Heart left ventricle (tissue), 16 donors: ENCODE results near the gene ZMIZ1. TPM values are rescaled to one million over a fixed set of nuclear protein-coding genes. Genes with fewer than 3 reads are reported as not detected.
A peak's percentile ranks its signal among the peaks of the same experiment; 100 is the strongest.

ENCODE experiments used
- ATAC-seq, 4 donors: fragments of 200-7000 bp; cut with Tn5 transposase; one replicate each; pipeline ENCODE4 v1.9.1; 2020 to 2022; ENCODE audit warnings: moderate library complexity in 4 of 4, mild to moderate bottlenecking in 3 of 4, moderate number of reproducible peaks in 1 of 4
- DNase-seq, 5 donors: peaks; one replicate each; pipeline ENCODE4 v3.0.0-alpha.2; 2020
- H3K27ac ChIP-seq, 12 donors: fragments of 200-600 bp; sonication (generic) in 4 of 12; one replicate each; pipeline versions ENCODE4 v1.5.0 to v1.8.0; 2016 to 2022; ENCODE audit warnings: mild to moderate bottlenecking in 2 of 12
- H3K27me3 ChIP-seq, 9 donors: fragments of 200-600 bp; sonication (generic) in 2 of 9; one replicate each; pipeline versions ENCODE4 v1.5.1 to v1.8.0; 2016 to 2022; ENCODE audit warnings: mild to moderate bottlenecking in 3 of 9
- H3K36me3 ChIP-seq, 9 donors: fragments of 200-600 bp; sonication (generic) in 2 of 9; one replicate each; pipeline versions ENCODE4 v1.5.0 to v1.8.0; 2018 to 2022; ENCODE audit warnings: mild to moderate bottlenecking in 2 of 9
- H3K4me1 ChIP-seq, 12 donors: fragments of 200-600 bp; sonication (generic) in 4 of 12; one replicate each; pipeline versions ENCODE4 v1.5.0 to v1.8.0; 2016 to 2022; ENCODE audit warnings: mild to moderate bottlenecking in 3 of 12
- H3K4me3 ChIP-seq, 12 donors: fragments of 200-600 bp; sonication (generic) in 4 of 12; one replicate each; pipeline versions ENCODE4 v1.5.0 to v1.8.0; 2017 to 2022; ENCODE audit warnings: mild to moderate bottlenecking in 9 of 12, moderate library complexity in 4 of 12
- H3K9me3 ChIP-seq, 12 donors: fragments of 200-600 bp; sonication (generic) in 4 of 12; one replicate each; pipeline versions ENCODE4 v1.5.0 to v1.8.0; 2016 to 2022; ENCODE audit warnings: mild to moderate bottlenecking in 1 of 12
- CTCF ChIP-seq, 12 donors: fragments of 200-600 bp; sonication (generic) in 4 of 12; IDR thresholded peaks; one replicate each; pipeline versions ENCODE4 v1.5.0 to v1.8.0; 2018 to 2022; ENCODE audit warnings: antibody characterized with exemption in 12 of 12, mild to moderate bottlenecking in 5 of 12
- POLR2A ChIP-seq, 2 donors: fragments of 450-650 bp; IDR thresholded peaks; one replicate each; pipeline ENCODE4 v1.6.1; 2017; ENCODE audit warnings: antibody characterized with exemption in 2 of 2, mild to moderate bottlenecking in 2 of 2, moderate library complexity in 2 of 2
- WGBS, 4 donors: extraction: QIAGEN DNeasy Blood & Tissue Kit in 2 of 4; methylation state at CpG; one replicate each; pipeline versions ENCODE4 v1.1.5 to v1.1.7; 2013 to 2018; 5-methylcytosine and 5-hydroxymethylcytosine counted together
- intact Hi-C, 10 donors: fragments of 100-400 bp; cut with DNase I; formaldehyde crosslinking; loops; one replicate each; pipeline versions ENCODE4 v1.11.1 to v1.14.2; 2022
- polyA plus RNA-seq, 2 donors: library from polyadenylated mRNA; stranded (reverse); fragments of 200-250 nt; gene quantifications; one replicate each; pipeline ENCODE4 v1.2.3, GENCODE V29; 2013
- total RNA-seq, 9 donors: library from RNA; depleted of rRNA in 2 of 9; stranded (reverse); fragments of >200 nt in 2 of 9; fragmentation: NEBNext Ultra II Directional in 3 of 9; extraction: Animal tissue kit (Norgen Biotek cat#: 25700) in 3 of 9; gene quantifications; one replicate each; pipeline versions ENCODE4 v1.1.0 to v1.2.4, GENCODE V29; 2016 to 2023
- donor health status: ischemic (EF 13 %, LVEDD 7.1; RV severe dilation, severe dysfunction).
- donor health status: healthy with polysubstance abuse.
- donor health status: DM: no; HTN: yes; CAD: no.
- donor health status: DM: no; HTN: no; CAD: no.
- donor health status: ischemic (EF 25% LVEDD 6.9; RV normal size, moderate dysfunction).
- donor health status: ischemic (EF 25% LVEDD 5.7; RV mildly dilated, moderate dysfunction).
- donor health status: healthy.
- donor health status: DM: yes; HTN: yes; CAD: no.
- donor health status: ischemic (EF 35%, LVEDD 5.7; RV mildly dilated, moderate dysfunction).
- donor health status: nonischemic (EF 11% LVEDD 7.7; RV severe dilation, severe dysfunction).
- donor health status: DM: yes; HTN: yes; CAD: no.
- donor health status: PGD.
- donor health status: ischemic (EF 29% LVEDD 5.4; RV normal size, mild dysfunction).
- donor health status: nonischemic (EF 23%, LVEDD 6.1; RV moderate dilation, normal function).

Gene ZMIZ1
- total and polyA plus RNA-seq, 11 donors = 19.7 to 75.4 (median 49.2) TPM

- Histone ChIP-seq H3K27me3 (no peaks in the 10 kb centered on the region), H3K36me3 (peaks cover 0 to 31% (median 16%) of the 10 kb centered on the region in 9 donors), H3K9me3 (no peaks in the 10 kb centered on the region), H3K27ac (peak overlapping the region; percentile 80 to 97 (median 89)), H3K4me1 (peaks cover 50 to 100% (median 97%) of the 10 kb centered on the region in 12 donors), H3K4me3 (no peak overlapping the region)
- DNase-seq = no peak
- TF ChIP-seq CTCF (IDR thresholded peaks at IDR 0.05) = no peak
- TF ChIP-seq POLR2A (IDR thresholded peaks at IDR 0.05) = no peak
- 71 to 78% (median 75%) methylated on average over 5 of the region's 5 CpGs for WGBS, 4 donors
- intact Hi-C loops = loop anchor here in 6 of 10 donors (2.0 to 10.0 kb wide), 6 partner anchors 46 to 70 kb away; partner anchors contain the start of gene ZMIZ1 (in 1 of the 6)
- ATAC-seq = no peak
Observed at GRCh38 chr10:79138449-79139123, 69.8 kb downstream of the ZMIZ1 start.

GRCh38 chr10:79139124-79139835, 70.5 kb downstream of the ZMIZ1 start:
- Histone ChIP-seq H3K27ac (peak overlapping the region; percentile 80 to 97 (median 89)), H3K9me3 (no peaks in the 10 kb centered on the region), H3K4me3 (peak overlapping the region in 1 of 12 donors; percentile 13), H3K36me3 (peaks cover 0 to 31% (median 21%) of the 10 kb centered on the region in 9 donors), H3K27me3 (no peaks in the 10 kb centered on the region), H3K4me1 (peaks cover 51 to 100% (median 96%) of the 10 kb centered on the region in 12 donors)
- intact Hi-C loops = loop anchor here in 6 of 10 donors (2.0 to 10.0 kb wide), 6 partner anchors 46 to 70 kb away; partner anchors contain the start of gene ZMIZ1 (in 1 of the 6)
- DNase-seq (peak; percentile 79 to 89 (median 82)), ATAC-seq (peak; percentile 74 to 84 (median 80))
- TF ChIP-seq POLR2A (IDR thresholded peaks at IDR 0.05) (no peak), CTCF (IDR thresholded peaks at IDR 0.05) (no peak)
- WGBS, 4 donors = 6 to 13% (median 8%) methylated on average over 20 to 26 of the region's 26 CpGs

- Histone ChIP-seq H3K4me1 (peaks cover 58 to 100% (median 96%) of the 10 kb centered on the region in 12 donors), H3K4me3 (no peak overlapping the region), H3K27me3 (no peaks in the 10 kb centered on the region), H3K36me3 (peaks cover 0 to 36% (median 23%) of the 10 kb centered on the region in 9 donors), H3K9me3 (no peaks in the 10 kb centered on the region), H3K27ac (peak overlapping the region; percentile 80 to 97 (median 89))
- DNase-seq (no peak), ATAC-seq (no peak)
- intact Hi-C loops = loop anchor here in 1 of 10 donors (2.0 kb wide), 1 partner anchor 61 kb away; no protein-coding TSS in a partner anchor
- 81 to 87% (median 83%) methylated on average over 7 of the region's 7 CpGs for WGBS, 4 donors
- TF ChIP-seq POLR2A (IDR thresholded peaks at IDR 0.05) (no peak), CTCF (IDR thresholded peaks at IDR 0.05) (no peak)
Observed at GRCh38 chr10:79140085-79140793, 71.5 kb downstream of the ZMIZ1 start.
